ENCODE results near the gene ACYP1.

ACYP1 gene

GRCh38 chr14:75032939-75033338 is 30.9 kb downstream of the ACYP1 start:
- Histone ChIP-seq H3K36me3 (ENCODE audit: insufficient read depth, low read depth, low read length) (peaks cover 56% of the 10 kb centered on the region), H3K9ac (ENCODE audit: low read depth, low read length) (no peak overlapping the region), H3K27me3 (ENCODE audit: insufficient read depth, low read length) (no peaks in the 10 kb centered on the region), H3K4me1 (ENCODE audit: insufficient read depth, low read length) (no peaks in the 10 kb centered on the region), H3K27ac (ENCODE audit: low read length) (no peak overlapping the region), H3K4me3 (ENCODE audit: low read length) (no peak overlapping the region), H3K9me3 (ENCODE audit: insufficient read depth, low read depth, low read length) (no peaks in the 10 kb centered on the region)

GRCh38 chr14:75030147-75030546 is 33.7 kb downstream of the ACYP1 start:
- H3K4me1 ChIP-seq (ENCODE audit: insufficient read depth, low read length), result no peaks in the 10 kb centered on the region
- no peak overlapping the region for H3K27ac ChIP-seq (ENCODE audit: low read length)
- H3K27me3 ChIP-seq (ENCODE audit: insufficient read depth, low read length), result no peaks in the 10 kb centered on the region
- no peak overlapping the region for H3K4me3 ChIP-seq (ENCODE audit: low read length)
- H3K9ac ChIP-seq (ENCODE audit: low read depth, low read length), result no peak overlapping the region
- H3K36me3 ChIP-seq (ENCODE audit: insufficient read depth, low read depth, low read length), result peaks cover 42% of the 10 kb centered on the region
- no peaks in the 10 kb centered on the region for H3K9me3 ChIP-seq (ENCODE audit: insufficient read depth, low read depth, low read length)

GRCh38 chr14:75025876-75026275 is 37.9 kb downstream of the ACYP1 start:
- peaks cover 27% of the 10 kb centered on the region for H3K36me3 ChIP-seq (ENCODE audit: insufficient read depth, low read depth, low read length)
- no peaks in the 10 kb centered on the region for H3K4me1 ChIP-seq (ENCODE audit: insufficient read depth, low read length)
- no peak overlapping the region for H3K27ac ChIP-seq (ENCODE audit: low read length)
- H3K9me3 ChIP-seq (ENCODE audit: insufficient read depth, low read depth, low read length), result no peaks in the 10 kb centered on the region
- no peak overlapping the region for H3K9ac ChIP-seq (ENCODE audit: low read depth, low read length)
- H3K4me3 ChIP-seq (ENCODE audit: low read length), result no peak overlapping the region
- H3K27me3 ChIP-seq (ENCODE audit: insufficient read depth, low read length), result no peaks in the 10 kb centered on the region

GRCh38 chr14:75025082-75025481 is 38.7 kb downstream of the ACYP1 start:
- Histone ChIP-seq H3K4me1 (ENCODE audit: insufficient read depth, low read length) (no peaks in the 10 kb centered on the region), H3K27me3 (ENCODE audit: insufficient read depth, low read length) (no peaks in the 10 kb centered on the region), H3K9me3 (ENCODE audit: insufficient read depth, low read depth, low read length) (no peaks in the 10 kb centered on the region), H3K4me3 (ENCODE audit: low read length) (no peak overlapping the region), H3K36me3 (ENCODE audit: insufficient read depth, low read depth, low read length) (peaks cover 23% of the 10 kb centered on the region), H3K27ac (ENCODE audit: low read length) (no peak overlapping the region), H3K9ac (ENCODE audit: low read depth, low read length) (no peak overlapping the region)

GRCh38 chr14:75023108-75023507 is 40.7 kb downstream of the ACYP1 start:
- H3K27me3 ChIP-seq (ENCODE audit: insufficient read depth, low read length), result no peaks in the 10 kb centered on the region
- no peaks in the 10 kb centered on the region for H3K9me3 ChIP-seq (ENCODE audit: insufficient read depth, low read depth, low read length)
- H3K4me1 ChIP-seq (ENCODE audit: insufficient read depth, low read length), result no peaks in the 10 kb centered on the region
- peaks cover 38% of the 10 kb centered on the region for H3K36me3 ChIP-seq (ENCODE audit: insufficient read depth, low read depth, low read length)
- H3K27ac ChIP-seq (ENCODE audit: low read length), result no peak overlapping the region
- H3K4me3 ChIP-seq (ENCODE audit: low read length), result no peak overlapping the region
- no peak overlapping the region for H3K9ac ChIP-seq (ENCODE audit: low read depth, low read length)

GRCh38 chr14:75022655-75023054 is 41.2 kb downstream of the ACYP1 start:
- H3K27me3 ChIP-seq (ENCODE audit: insufficient read depth, low read length), result no peaks in the 10 kb centered on the region
- no peaks in the 10 kb centered on the region for H3K9me3 ChIP-seq (ENCODE audit: insufficient read depth, low read depth, low read length)

GRCh38 chr14:75018694-75019093 is 45.1 kb downstream of the ACYP1 start:
- Histone ChIP-seq H3K9ac (ENCODE audit: low read depth, low read length) (no peak overlapping the region), H3K4me3 (ENCODE audit: low read length) (no peak overlapping the region), H3K9me3 (ENCODE audit: insufficient read depth, low read depth, low read length) (no peaks in the 10 kb centered on the region), H3K36me3 (ENCODE audit: insufficient read depth, low read depth, low read length) (peaks cover 68% of the 10 kb centered on the region), H3K4me1 (ENCODE audit: insufficient read depth, low read length) (no peaks in the 10 kb centered on the region), H3K27ac (ENCODE audit: low read length) (no peak overlapping the region), H3K27me3 (ENCODE audit: insufficient read depth, low read length) (no peaks in the 10 kb centered on the region)

More at GRCh38 chr14:75022655-75023054, 41.2 kb downstream of the ACYP1 start:
- Histone ChIP-seq H3K4me3 (ENCODE audit: low read length) (no peak overlapping the region), H3K4me1 (ENCODE audit: insufficient read depth, low read length) (no peaks in the 10 kb centered on the region), H3K36me3 (ENCODE audit: insufficient read depth, low read depth, low read length) (peaks cover 40% of the 10 kb centered on the region), H3K27ac (ENCODE audit: low read length) (no peak overlapping the region), H3K9ac (ENCODE audit: low read depth, low read length) (no peak overlapping the region)

GRCh38 chr14:75016815-75017214 is 47.0 kb downstream of the ACYP1 start:
- H3K36me3 ChIP-seq (ENCODE audit: insufficient read depth, low read depth, low read length), result peaks cover 75% of the 10 kb centered on the region
- H3K9ac ChIP-seq (ENCODE audit: low read depth, low read length), result no peak overlapping the region
- H3K27ac ChIP-seq (ENCODE audit: low read length), result no peak overlapping the region
- H3K27me3 ChIP-seq (ENCODE audit: insufficient read depth, low read length), result no peaks in the 10 kb centered on the region
- no peaks in the 10 kb centered on the region for H3K4me1 ChIP-seq (ENCODE audit: insufficient read depth, low read length)
- H3K9me3 ChIP-seq (ENCODE audit: insufficient read depth, low read depth, low read length), result no peaks in the 10 kb centered on the region
- no peak overlapping the region for H3K4me3 ChIP-seq (ENCODE audit: low read length)

GRCh38 chr14:75015496-75015895 is 48.3 kb downstream of the ACYP1 start:
- Histone ChIP-seq H3K4me3 (ENCODE audit: low read length) (no peak overlapping the region), H3K27me3 (ENCODE audit: insufficient read depth, low read length) (no peaks in the 10 kb centered on the region), H3K27ac (ENCODE audit: low read length) (no peak overlapping the region), H3K36me3 (ENCODE audit: insufficient read depth, low read depth, low read length) (peaks cover 71% of the 10 kb centered on the region), H3K9ac (ENCODE audit: low read depth, low read length) (no peak overlapping the region), H3K9me3 (ENCODE audit: insufficient read depth, low read depth, low read length) (no peaks in the 10 kb centered on the region), H3K4me1 (ENCODE audit: insufficient read depth, low read length) (no peaks in the 10 kb centered on the region)

- Histone ChIP-seq H3K4me1 (ENCODE audit: insufficient read depth, low read length) (no peaks in the 10 kb centered on the region), H3K4me3 (ENCODE audit: low read length) (no peak overlapping the region), H3K27me3 (ENCODE audit: insufficient read depth, low read length) (no peaks in the 10 kb centered on the region), H3K27ac (ENCODE audit: low read length) (no peak overlapping the region), H3K9ac (ENCODE audit: low read depth, low read length) (no peak overlapping the region), H3K36me3 (ENCODE audit: insufficient read depth, low read depth, low read length) (peaks cover 74% of the 10 kb centered on the region), H3K9me3 (ENCODE audit: insufficient read depth, low read depth, low read length) (no peaks in the 10 kb centered on the region)
Measured at GRCh38 chr14:75013290-75013689, 50.5 kb downstream of the ACYP1 start.

- H3K27me3 ChIP-seq (ENCODE audit: insufficient read depth, low read length), result no peaks in the 10 kb centered on the region
- H3K36me3 ChIP-seq (ENCODE audit: insufficient read depth, low read depth, low read length), result peaks cover 79% of the 10 kb centered on the region
- no peaks in the 10 kb centered on the region for H3K4me1 ChIP-seq (ENCODE audit: insufficient read depth, low read length)
- no peak overlapping the region for H3K4me3 ChIP-seq (ENCODE audit: low read length)
- no peaks in the 10 kb centered on the region for H3K9me3 ChIP-seq (ENCODE audit: insufficient read depth, low read depth, low read length)
- no peak overlapping the region for H3K27ac ChIP-seq (ENCODE audit: low read length)
- no peak overlapping the region for H3K9ac ChIP-seq (ENCODE audit: low read depth, low read length)
Measured at GRCh38 chr14:75011356-75011994, 52.3 kb downstream of the ACYP1 start.

GRCh38 chr14:75010472-75011093 is 53.2 kb downstream of the ACYP1 start:
- Histone ChIP-seq H3K9ac (ENCODE audit: low read depth, low read length) (no peak overlapping the region), H3K27ac (ENCODE audit: low read length) (no peak overlapping the region), H3K36me3 (ENCODE audit: insufficient read depth, low read depth, low read length) (peaks cover 79% of the 10 kb centered on the region)

More at GRCh38 chr14:75010472-75011093, 53.2 kb downstream of the ACYP1 start:
- Histone ChIP-seq H3K4me3 (ENCODE audit: low read length) (no peak overlapping the region), H3K9me3 (ENCODE audit: insufficient read depth, low read depth, low read length) (no peaks in the 10 kb centered on the region), H3K27me3 (ENCODE audit: insufficient read depth, low read length) (no peaks in the 10 kb centered on the region), H3K4me1 (ENCODE audit: insufficient read depth, low read length) (no peaks in the 10 kb centered on the region)

All from iPS-20b (cell line).